GM12878 (cell line): Measurements from ENCODE around the gene UFSP2. TPM values are rescaled to one million over a fixed set of nuclear protein-coding genes. Genes with fewer than 3 reads are reported as not detected.

Source experiments
- CBX3 ChIP-seq: fragments of 200-600 bp; sonication (generic); IDR thresholded peaks from 2 replicates; pipeline ENCODE4 v1.6.1; 2016; ENCODE audit warnings: low read depth, borderline replicate concordance
- CBX5 ChIP-seq: sonication (generic); IDR thresholded peaks from 2 replicates; pipeline ENCODE4 v1.6.1; 2016; ENCODE audit warnings: low read depth, moderate library complexity, mild to moderate bottlenecking, inconsistent platforms
- CEBPB ChIP-seq, 2 experiments: fragments of 150-350 bp in 1 of 2; IDR thresholded peaks; 2 replicates each; pipeline ENCODE4 v1.6.1; 2012 to 2014; ENCODE audit warnings: low read depth in 2 of 2, low read length in 2 of 2, borderline replicate concordance in 1 of 2, inconsistent platforms in 1 of 2
- CREB1 ChIP-seq: IDR thresholded peaks from 2 replicates; pipeline ENCODE4 v1.6.1; 2012; ENCODE audit warnings: low read depth, mild to moderate bottlenecking, inconsistent platforms
- EP300 ChIP-seq, 2 experiments: fragments of 150-350 bp in 1 of 2; IDR thresholded peaks; 2 replicates each; pipeline ENCODE4 v1.6.1; 2011 to 2012; ENCODE audit warnings: low read depth in 2 of 2, low read length in 2 of 2, borderline replicate concordance in 1 of 2, improper control_type of control experiment in 1 of 2, inconsistent platforms in 1 of 2; ENCODE audit not compliant: control insufficient read depth in 1 of 2
- ESRRA ChIP-seq: IDR thresholded peaks from 2 replicates; pipeline ENCODE4 v1.6.1; 2012; ENCODE audit warnings: mild to moderate bottlenecking, low read length, improper control_type of control experiment
- FOS ChIP-seq: IDR thresholded peaks from 3 replicates; pipeline ENCODE4 v1.6.1; 2011; ENCODE audit warnings: borderline replicate concordance; ENCODE audit not compliant: insufficient read length; ENCODE audit errors: extremely low read depth
- FOXM1 ChIP-seq: IDR thresholded peaks from 2 replicates; pipeline ENCODE4 v1.6.1; 2012; ENCODE audit warnings: low read depth, mild to moderate bottlenecking, inconsistent platforms, low read length, moderate library complexity
- HDAC6 ChIP-seq: fragments of 200-600 bp; sonication (generic); IDR thresholded peaks from one replicate; pipeline ENCODE4 v1.8.0; 2017; ENCODE audit warnings: antibody characterized with exemption; ENCODE audit not compliant: unreplicated experiment
- LARP7 ChIP-seq: fragments of 450-650 bp; IDR thresholded peaks from 2 replicates; pipeline ENCODE4 v1.6.1; 2017; ENCODE audit warnings: mild to moderate bottlenecking
- MEF2B ChIP-seq: fragments of 450-650 bp; IDR thresholded peaks from 2 replicates; pipeline ENCODE4 v1.6.1; 2018; ENCODE audit warnings: mild to moderate bottlenecking, moderate library complexity; ENCODE audit not compliant: partially characterized antibody, poor library complexity, severe bottlenecking
- MYB ChIP-seq: fragments of 150-350 bp; IDR thresholded peaks from 2 replicates; pipeline ENCODE4 v1.6.1; 2014; ENCODE audit warnings: mild to moderate bottlenecking, low read depth, low read length, borderline replicate concordance
- PML ChIP-seq: IDR thresholded peaks from 2 replicates; pipeline ENCODE4 v1.6.1; 2012; ENCODE audit warnings: low read length, inconsistent platforms
- POLR2AphosphoS5 ChIP-seq: IDR thresholded peaks from 2 replicates; pipeline ENCODE4 v1.6.1; 2011; ENCODE audit warnings: mild to moderate bottlenecking, low read length, inconsistent platforms
- RFX5 ChIP-seq: IDR thresholded peaks from 2 replicates; pipeline ENCODE4 v1.6.1; 2011; ENCODE audit warnings: low read depth, low read length, improper control_type of control experiment
- SMAD5 ChIP-seq: IDR thresholded peaks from 2 replicates; pipeline ENCODE4 v1.6.1; 2016; ENCODE audit warnings: antibody characterized with exemption, low read depth
- SMARCA5 ChIP-seq: fragments of 450-650 bp; IDR thresholded peaks from 2 replicates; pipeline ENCODE4 v1.6.1; 2017; ENCODE audit warnings: mild to moderate bottlenecking
- SREBF2 ChIP-seq: IDR thresholded peaks from 2 replicates; pipeline ENCODE4 v1.6.1; 2012; ENCODE audit warnings: mild to moderate bottlenecking, low read length
- TBL1XR1 ChIP-seq: IDR thresholded peaks from 2 replicates; pipeline ENCODE4 v1.6.1; 2012; ENCODE audit warnings: low read depth, low read length, improper control_type of control experiment
- ZNF622 ChIP-seq: fragments of 450-650 bp; IDR thresholded peaks from 2 replicates; pipeline ENCODE4 v1.6.1; 2017; ENCODE audit warnings: mild to moderate bottlenecking, inconsistent platforms
- ZSCAN29 ChIP-seq: fragments of 450-650 bp; IDR thresholded peaks from 2 replicates; pipeline ENCODE4 v1.6.1; 2017; ENCODE audit warnings: mild to moderate bottlenecking, moderate library complexity
- polyA plus RNA-seq, 11 experiments: library from polyadenylated mRNA; depleted of rRNA in 4 of 11; unstranded in 6 of 11; stranded (reverse) in 5 of 11; fragments of >200 nt; fragmentation: Nextera tagmentation in 4 of 11; fragmentation: Illumina TruSeq in 1 of 11; extraction: Ambion mirVana in 4 of 11; extraction: Trizol in 1 of 11; gene quantifications; 1 replicate in 1 of 11; 2 replicates in 10 of 11; pipeline versions ENCODE4 v1.2.1 to v1.2.3, GENCODE V29; 2011 to 2016; ENCODE audit warnings: inconsistent platforms in 2 of 11, missing spikeins in 2 of 11, low read depth in 1 of 11
- total RNA-seq, 4 experiments: library from RNA; depleted of rRNA in 3 of 4; stranded (reverse); fragments of >200 nt in 3 of 4; fragmentation: Illumina TruSeq in 1 of 4; extraction: Trizol in 1 of 4; gene quantifications; 2 replicates each; pipeline versions ENCODE4 v1.2.1 to v1.2.3, GENCODE V29; 2013 to 2021
- TF ChIP-seq, protein P1 (sequence below): fragments of 450-650 bp; IDR thresholded peaks from 2 replicates; pipeline ENCODE4 v1.6.1; 2018; ENCODE audit warnings: borderline replicate concordance, mild to moderate bottlenecking; ENCODE audit not compliant: partially characterized antibody
- TF ChIP-seq, protein P2 (sequence below): fragments of 450-650 bp; IDR thresholded peaks from 2 replicates; pipeline ENCODE4 v1.6.1; 2017; ENCODE audit warnings: mild to moderate bottlenecking
- TF ChIP-seq, protein P3 (sequence below): IDR thresholded peaks from 2 replicates; pipeline ENCODE4 v1.6.1; 2011; ENCODE audit warnings: borderline replicate concordance, low read depth, mild to moderate bottlenecking, moderate library complexity, low read length; ENCODE audit not compliant: insufficient read depth, poor library complexity, severe bottlenecking

UFSP2 gene
- total and polyA plus RNA-seq, 10 of the 15 experiments (the other 5 are each of a cell fraction or from before 2014, with no cell fraction given), result 25.4 to 53.1 (median 37.7) TPM

DNA sequence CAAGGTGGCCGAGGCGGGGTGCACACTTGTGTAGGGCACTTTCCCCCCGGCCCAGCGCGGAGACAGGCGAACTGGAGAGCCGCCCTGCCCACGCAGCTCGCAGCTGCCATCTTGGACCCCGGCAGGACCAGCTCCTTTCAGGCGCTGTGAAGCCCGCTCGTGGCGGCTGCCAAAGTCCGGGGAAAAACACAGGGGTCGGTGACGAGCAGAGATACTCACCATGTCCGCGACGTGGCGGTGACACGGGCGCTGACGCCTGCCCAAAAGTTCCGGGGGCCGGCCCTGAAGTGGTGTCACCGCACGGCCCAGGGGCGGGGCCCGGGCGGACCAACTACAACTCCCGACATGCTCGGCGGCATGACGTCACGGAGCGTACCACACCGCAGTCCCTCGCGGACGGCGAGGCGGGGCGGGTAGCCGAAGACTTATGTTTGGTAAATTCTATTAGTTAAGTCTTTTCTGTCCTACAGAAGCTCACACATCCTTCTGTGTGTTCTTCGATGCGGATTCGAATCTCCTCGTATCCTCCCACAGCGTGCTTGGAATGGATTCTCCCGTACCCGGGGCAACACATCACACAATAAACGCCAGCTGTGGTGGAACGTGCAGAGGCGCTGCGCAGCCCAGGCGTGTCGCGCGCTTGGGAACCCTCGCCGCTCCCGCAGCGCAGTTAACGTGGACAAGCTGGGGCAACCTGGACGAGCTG lies at the start of gene UFSP2 (continued):
- no peak for TF ChIP-seq FOXM1
- no peak for TF ChIP-seq ZNF622
- TF ChIP-seq CEBPB (IDR thresholded peaks at IDR 0.05; ENCODE audit: borderline replicate concordance in 1 of 2, low read depth in 2 of 2, low read length in 2 of 2), result no peak
- TF ChIP-seq SREBF2, result no peak
- no peak for TF ChIP-seq FOS
- TF ChIP-seq RFX5, result no peak
- peak; percentile 58 for TF ChIP-seq HDAC6
- TF ChIP-seq MEF2B, result peak; percentile 55
- no peak for TF ChIP-seq TBL1XR1
- TF ChIP-seq CBX5, result peak; percentile 75; the same call in 1 of the 2 replicates
- TF ChIP-seq MYB, result no peak
- TF ChIP-seq LARP7, result peak; percentile 81
- TF ChIP-seq EP300 (IDR thresholded peaks at IDR 0.05; ENCODE audit: borderline replicate concordance in 1 of 2, control insufficient read depth in 1 of 2, low read depth in 2 of 2, low read length in 2 of 2), result peak in 1 of 2 experiments; percentile 50; a peak in 1 of 4 replicates
- TF ChIP-seq CBX3, result no peak
- no peak for TF ChIP-seq SMAD5
- TF ChIP-seq SMARCA5, result no peak
- TF ChIP-seq ZSCAN29, result no peak
- TF ChIP-seq, protein P1, sequence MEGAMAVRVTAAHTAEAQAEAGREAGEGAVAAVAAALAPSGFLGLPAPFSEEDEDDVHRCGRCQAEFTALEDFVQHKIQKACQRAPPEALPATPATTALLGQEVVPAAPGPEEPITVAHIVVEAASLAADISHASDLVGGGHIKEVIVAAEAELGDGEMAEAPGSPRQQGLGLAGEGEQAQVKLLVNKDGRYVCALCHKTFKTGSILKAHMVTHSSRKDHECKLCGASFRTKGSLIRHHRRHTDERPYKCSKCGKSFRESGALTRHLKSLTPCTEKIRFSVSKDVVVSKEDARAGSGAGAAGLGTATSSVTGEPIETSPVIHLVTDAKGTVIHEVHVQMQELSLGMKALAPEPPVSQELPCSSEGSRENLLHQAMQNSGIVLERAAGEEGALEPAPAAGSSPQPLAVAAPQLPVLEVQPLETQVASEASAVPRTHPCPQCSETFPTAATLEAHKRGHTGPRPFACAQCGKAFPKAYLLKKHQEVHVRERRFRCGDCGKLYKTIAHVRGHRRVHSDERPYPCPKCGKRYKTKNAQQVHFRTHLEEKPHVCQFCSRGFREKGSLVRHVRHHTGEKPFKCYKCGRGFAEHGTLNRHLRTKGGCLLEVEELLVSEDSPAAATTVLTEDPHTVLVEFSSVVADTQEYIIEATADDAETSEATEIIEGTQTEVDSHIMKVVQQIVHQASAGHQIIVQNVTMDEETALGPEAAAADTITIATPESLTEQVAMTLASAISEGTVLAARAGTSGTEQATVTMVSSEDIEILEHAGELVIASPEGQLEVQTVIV, result no peak
- TF ChIP-seq POLR2AphosphoS5, result peak; percentile 55
- TF ChIP-seq ESRRA, result no peak
- peak; percentile 72 for TF ChIP-seq PML
- peak; percentile 99 for TF ChIP-seq CREB1
- TF ChIP-seq, protein P2, sequence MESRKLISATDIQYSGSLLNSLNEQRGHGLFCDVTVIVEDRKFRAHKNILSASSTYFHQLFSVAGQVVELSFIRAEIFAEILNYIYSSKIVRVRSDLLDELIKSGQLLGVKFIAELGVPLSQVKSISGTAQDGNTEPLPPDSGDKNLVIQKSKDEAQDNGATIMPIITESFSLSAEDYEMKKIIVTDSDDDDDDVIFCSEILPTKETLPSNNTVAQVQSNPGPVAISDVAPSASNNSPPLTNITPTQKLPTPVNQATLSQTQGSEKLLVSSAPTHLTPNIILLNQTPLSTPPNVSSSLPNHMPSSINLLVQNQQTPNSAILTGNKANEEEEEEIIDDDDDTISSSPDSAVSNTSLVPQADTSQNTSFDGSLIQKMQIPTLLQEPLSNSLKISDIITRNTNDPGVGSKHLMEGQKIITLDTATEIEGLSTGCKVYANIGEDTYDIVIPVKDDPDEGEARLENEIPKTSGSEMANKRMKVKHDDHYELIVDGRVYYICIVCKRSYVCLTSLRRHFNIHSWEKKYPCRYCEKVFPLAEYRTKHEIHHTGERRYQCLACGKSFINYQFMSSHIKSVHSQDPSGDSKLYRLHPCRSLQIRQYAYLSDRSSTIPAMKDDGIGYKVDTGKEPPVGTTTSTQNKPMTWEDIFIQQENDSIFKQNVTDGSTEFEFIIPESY, result no peak
- TF ChIP-seq, protein P3, sequence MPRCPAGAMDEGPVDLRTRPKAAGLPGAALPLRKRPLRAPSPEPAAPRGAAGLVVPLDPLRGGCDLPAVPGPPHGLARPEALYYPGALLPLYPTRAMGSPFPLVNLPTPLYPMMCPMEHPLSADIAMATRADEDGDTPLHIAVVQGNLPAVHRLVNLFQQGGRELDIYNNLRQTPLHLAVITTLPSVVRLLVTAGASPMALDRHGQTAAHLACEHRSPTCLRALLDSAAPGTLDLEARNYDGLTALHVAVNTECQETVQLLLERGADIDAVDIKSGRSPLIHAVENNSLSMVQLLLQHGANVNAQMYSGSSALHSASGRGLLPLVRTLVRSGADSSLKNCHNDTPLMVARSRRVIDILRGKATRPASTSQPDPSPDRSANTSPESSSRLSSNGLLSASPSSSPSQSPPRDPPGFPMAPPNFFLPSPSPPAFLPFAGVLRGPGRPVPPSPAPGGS, result no peak
